ENCODE results near the gene SPEG. TPM values are rescaled to one million over a fixed set of nuclear protein-coding genes. Genes with fewer than 3 reads are reported as not detected.

Gene SPEG
- polyA plus RNA-seq, 3 donors: not detected

GRCh38 chr2:219395609-219396008 lies 39.0 kb upstream of the SPEG start:
- H3K27me3 Mint-ChIP-seq (ENCODE audit: low read depth in 3 of 3): peaks cover 10 to 11% (median 11%) of the 10 kb centered on the region in 3 donors
- no peaks in the 10 kb centered on the region for H4K20me1 ChIP-seq (ENCODE audit: insufficient read depth, low read length)
- H3K27me3 ChIP-seq (ENCODE audit: control insufficient read depth in 2 of 2, insufficient read depth in 2 of 2, low read length in 2 of 2): peaks cover 0 to 6% of the 10 kb centered on the region in 2 donors
- no peak for TF ChIP-seq CTCF (IDR thresholded peaks at IDR 0.05)
- no peak for DNase-seq
- H3K9me3 ChIP-seq (replicated peaks in 1 of 2; ENCODE audit: control insufficient read depth in 1 of 2, insufficient read depth in 1 of 2, low read length in 2 of 2): no peaks in the 10 kb centered on the region
- H3K27ac ChIP-seq (ENCODE audit: low read depth in 1 of 2, low read length in 2 of 2): no peak overlapping the region
- H2AFZ ChIP-seq (ENCODE audit: insufficient read depth, low read depth, low read length, poor library complexity, severe bottlenecking): no peak overlapping the region
- H3K4me1 Mint-ChIP-seq: peaks cover 10% of the 10 kb centered on the region
- H3K9me3 Mint-ChIP-seq: peaks cover 0 to 8% (median 2%) of the 10 kb centered on the region in 7 donors
- no peaks in the 10 kb centered on the region for H3K36me3 Mint-ChIP-seq
- no peak overlapping the region for H3K4me3 Mint-ChIP-seq
- no peaks in the 10 kb centered on the region for H3K79me2 ChIP-seq (ENCODE audit: insufficient read depth, low read length)
- WGBS (ENCODE audit: insufficient coverage): 96% methylated on average over 3 of the region's 3 CpGs
- H3K27ac Mint-ChIP-seq: no peak overlapping the region
- peaks cover 12 to 13% of the 10 kb centered on the region in 2 donors for H3K4me1 ChIP-seq (ENCODE audit: control insufficient read depth in 1 of 2, insufficient read depth in 2 of 2, low read length in 2 of 2)
- no peaks in the 10 kb centered on the region for H3K36me3 ChIP-seq (replicated peaks in 1 of 2; ENCODE audit: control insufficient read depth in 1 of 2, insufficient read depth in 2 of 2, low read length in 2 of 2)
- no peak overlapping the region for H3K9ac ChIP-seq (ENCODE audit: insufficient read depth, low read length, poor library complexity, severe bottlenecking)
- intact Hi-C loops (cut with micrococcal nuclease): no loop called here
- H3K4me3 ChIP-seq (replicated peaks in 1 of 3; ENCODE audit: low read depth in 2 of 3, low read length in 3 of 3): no peak overlapping the region
- no peak overlapping the region for H3K4me2 ChIP-seq (replicated peaks; ENCODE audit: extremely low read depth, low read length, poor library complexity, severe bottlenecking)

GRCh38 chr2:219396863-219397457 lies 37.7 kb upstream of the SPEG start:
- DNase-seq: no peak
- H2AFZ ChIP-seq (ENCODE audit: insufficient read depth, low read depth, low read length, poor library complexity, severe bottlenecking): no peak overlapping the region
- H3K27me3 Mint-ChIP-seq (ENCODE audit: low read depth in 3 of 3): peaks cover 8 to 11% (median 10%) of the 10 kb centered on the region in 3 donors
- peak overlapping the region in 5 of 7 donors; percentile 70 to 88 (median 80) for H3K27ac Mint-ChIP-seq
- peaks cover 0 to 8% (median 2%) of the 10 kb centered on the region in 7 donors for H3K9me3 Mint-ChIP-seq
- H3K27me3 ChIP-seq (ENCODE audit: control insufficient read depth in 2 of 2, insufficient read depth in 2 of 2, low read length in 2 of 2): no peaks in the 10 kb centered on the region
- H3K9ac ChIP-seq (ENCODE audit: insufficient read depth, low read length, poor library complexity, severe bottlenecking): no peak overlapping the region
- H3K79me2 ChIP-seq (ENCODE audit: insufficient read depth, low read length): no peaks in the 10 kb centered on the region
- H3K4me2 ChIP-seq (replicated peaks; ENCODE audit: extremely low read depth, low read length, poor library complexity, severe bottlenecking): no peak overlapping the region
- intact Hi-C loops (cut with micrococcal nuclease): no loop called here
- H4K20me1 ChIP-seq (ENCODE audit: insufficient read depth, low read length): no peaks in the 10 kb centered on the region
- H3K36me3 ChIP-seq (replicated peaks in 1 of 2; ENCODE audit: control insufficient read depth in 1 of 2, insufficient read depth in 2 of 2, low read length in 2 of 2): no peaks in the 10 kb centered on the region
- no peak overlapping the region for H3K4me3 ChIP-seq (replicated peaks in 1 of 3; ENCODE audit: low read depth in 2 of 3, low read length in 3 of 3)
- H3K27ac ChIP-seq (ENCODE audit: low read depth in 1 of 2, low read length in 2 of 2): peak overlapping the region in 1 of 2 donors; percentile 41
- whole genome bisulfite sequencing (ENCODE audit: insufficient coverage): no CpG with 5 or more reads among the region's 6 CpGs
- no peak for TF ChIP-seq CTCF (IDR thresholded peaks at IDR 0.05)
- no peaks in the 10 kb centered on the region for H3K36me3 Mint-ChIP-seq
- peak overlapping the region in 1 of 2 donors; percentile 62 for H3K4me3 Mint-ChIP-seq
- H3K4me1 Mint-ChIP-seq: peaks cover 17% of the 10 kb centered on the region
- no peaks in the 10 kb centered on the region for H3K9me3 ChIP-seq (replicated peaks in 1 of 2; ENCODE audit: control insufficient read depth in 1 of 2, insufficient read depth in 1 of 2, low read length in 2 of 2)
- peaks cover 21% of the 10 kb centered on the region in 2 donors for H3K4me1 ChIP-seq (ENCODE audit: control insufficient read depth in 1 of 2, insufficient read depth in 2 of 2, low read length in 2 of 2)
